Fibroblast of lung (primary cell): ENCODE results near the gene AKAP7. TPM values are rescaled to one million over a fixed set of nuclear protein-coding genes. Genes with fewer than 3 reads are reported as not detected.
"Not testable (repeated sequence)": the region's sequence is repeated elsewhere in the genome, so short reads cannot be mapped to it uniquely, and the experiment has no call there.

ENCODE experiments used
- DNase-seq, 2 donors: peaks; one replicate each; pipeline versions ENCODE4 v3.0.0 to v3.0.0-alpha.2; 2010; ENCODE audit warnings: low read depth in 2 of 2
- H2AFZ ChIP-seq: 2 replicates; pipeline ENCODE4 v1.5.1; 2012; ENCODE audit warnings: low read length, control low read depth, inconsistent platforms
- H3K27ac ChIP-seq: 2 replicates; pipeline ENCODE4 v1.5.1; 2011; ENCODE audit warnings: low read length, control low read depth; ENCODE audit not compliant: insufficient read depth
- H3K27me3 ChIP-seq: 2 replicates; pipeline ENCODE4 v1.5.1; 2011; ENCODE audit warnings: mild to moderate bottlenecking, low read length; ENCODE audit not compliant: control insufficient read depth, insufficient read depth
- H3K36me3 ChIP-seq: 2 replicates; pipeline ENCODE4 v1.5.1; 2011; ENCODE audit warnings: low read length; ENCODE audit not compliant: control insufficient read depth, insufficient read depth
- H3K4me1 ChIP-seq: 2 replicates; pipeline ENCODE4 v1.5.1; 2011; ENCODE audit warnings: low read length; ENCODE audit not compliant: control insufficient read depth, insufficient read depth; ENCODE audit errors: extremely low read depth
- H3K4me2 ChIP-seq: 2 replicates; pipeline ENCODE4 v1.5.1; 2011; ENCODE audit warnings: low read length, control low read depth; ENCODE audit not compliant: insufficient read depth; ENCODE audit errors: extremely low read depth
- H3K4me3 ChIP-seq, 4 experiments: fragments of 200-600 bp in 1 of 4; sonication (generic) in 1 of 4; replicated peaks in 1 of 4; 2 replicates each; pipeline ENCODE4 v1.5.1; 2011 to 2016; ENCODE audit warnings: low read length in 4 of 4, low read depth in 3 of 4, mild to moderate bottlenecking in 3 of 4, control low read depth in 2 of 4, inconsistent platforms in 1 of 4, mixed read lengths in 1 of 4; ENCODE audit not compliant: insufficient read depth in 1 of 4; ENCODE audit errors: control extremely low read depth in 1 of 4
- H3K79me2 ChIP-seq: 2 replicates; pipeline ENCODE4 v1.5.1; 2012; ENCODE audit warnings: mild to moderate bottlenecking, low read length, inconsistent platforms; ENCODE audit not compliant: control insufficient read depth, insufficient read depth
- H3K9ac ChIP-seq: 2 replicates; pipeline ENCODE4 v1.5.1; 2011; ENCODE audit warnings: mild to moderate bottlenecking, low read length, control low read depth; ENCODE audit not compliant: insufficient read depth
- H3K9me3 ChIP-seq: 2 replicates; pipeline ENCODE4 v1.5.1; 2012; ENCODE audit warnings: low read depth, low read length; ENCODE audit not compliant: control insufficient read depth, insufficient read depth
- H4K20me1 ChIP-seq: 2 replicates; pipeline ENCODE4 v1.5.1; 2011; ENCODE audit warnings: low read length; ENCODE audit not compliant: control insufficient read depth, insufficient read depth; ENCODE audit errors: extremely low read depth
- EZH2 ChIP-seq: IDR thresholded peaks from 2 replicates; pipeline ENCODE4 v1.5.1; 2012; ENCODE audit warnings: low read length, control low read depth, mild to moderate bottlenecking; ENCODE audit errors: missing control alignments
- polyA plus RNA-seq, 2 donors: library from polyadenylated mRNA; depleted of rRNA in 1 of 2; stranded (reverse) in 1 of 2; unstranded in 1 of 2; fragments of >200 nt; gene quantifications; 2 replicates each; pipeline ENCODE4 v1.2.1, GENCODE V29; 2011 to 2012; ENCODE audit warnings: missing spikeins in 1 of 2
- total RNA-seq: library from RNA; depleted of rRNA; stranded (reverse); fragments of >200 nt; gene quantifications from 2 replicates; pipeline ENCODE4 v1.2.1, GENCODE V29; 2014
- TF ChIP-seq, protein P1 (sequence below), 2 donors: IDR thresholded peaks in 1 of 2; conservative IDR thresholded peaks in 1 of 2; 1 replicate in 1 of 2; 2 replicates in 1 of 2; pipeline ENCODE4 v1.5.1; 2011 to 2012; ENCODE audit warnings: low read length in 2 of 2, control low read depth in 1 of 2, inconsistent platforms in 1 of 2, low read depth in 1 of 2, mild to moderate bottlenecking in 1 of 2

AKAP7 gene
- total and polyA plus RNA-seq, 2 donors (not counting 1 experiment from before 2014, with no cell fraction given), result 3.1 to 5.8 TPM

DNA sequence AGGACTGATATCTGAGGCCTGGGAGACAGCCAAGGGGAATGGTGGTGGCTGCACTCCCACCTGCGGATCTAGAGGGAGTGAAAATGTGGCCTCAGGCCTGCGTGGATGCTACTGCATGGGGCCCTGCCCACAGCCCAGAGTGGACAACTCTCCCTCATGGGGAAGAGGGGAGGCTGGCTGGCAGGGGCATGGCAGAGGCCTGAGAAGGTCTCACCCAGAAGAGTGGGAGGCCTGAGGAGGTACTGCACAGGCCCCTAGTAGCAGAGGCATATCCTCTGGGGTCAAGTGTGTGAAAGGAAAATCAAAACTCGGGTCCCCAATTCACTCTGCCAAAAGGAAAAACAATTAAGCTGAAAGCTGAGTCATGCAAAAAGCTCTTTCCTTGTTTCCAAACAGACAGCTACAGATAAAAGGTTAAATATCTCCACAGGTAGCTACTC, 158.2 kb downstream of the AKAP7 start:
- H3K4me1 ChIP-seq, result no peaks in the 10 kb centered on the region
- no peak overlapping the region for H3K4me3 ChIP-seq
- no peak overlapping the region for H2AFZ ChIP-seq
- H3K36me3 ChIP-seq, result no peaks in the 10 kb centered on the region
- no peak overlapping the region for H3K27ac ChIP-seq
- TF ChIP-seq, protein P1, sequence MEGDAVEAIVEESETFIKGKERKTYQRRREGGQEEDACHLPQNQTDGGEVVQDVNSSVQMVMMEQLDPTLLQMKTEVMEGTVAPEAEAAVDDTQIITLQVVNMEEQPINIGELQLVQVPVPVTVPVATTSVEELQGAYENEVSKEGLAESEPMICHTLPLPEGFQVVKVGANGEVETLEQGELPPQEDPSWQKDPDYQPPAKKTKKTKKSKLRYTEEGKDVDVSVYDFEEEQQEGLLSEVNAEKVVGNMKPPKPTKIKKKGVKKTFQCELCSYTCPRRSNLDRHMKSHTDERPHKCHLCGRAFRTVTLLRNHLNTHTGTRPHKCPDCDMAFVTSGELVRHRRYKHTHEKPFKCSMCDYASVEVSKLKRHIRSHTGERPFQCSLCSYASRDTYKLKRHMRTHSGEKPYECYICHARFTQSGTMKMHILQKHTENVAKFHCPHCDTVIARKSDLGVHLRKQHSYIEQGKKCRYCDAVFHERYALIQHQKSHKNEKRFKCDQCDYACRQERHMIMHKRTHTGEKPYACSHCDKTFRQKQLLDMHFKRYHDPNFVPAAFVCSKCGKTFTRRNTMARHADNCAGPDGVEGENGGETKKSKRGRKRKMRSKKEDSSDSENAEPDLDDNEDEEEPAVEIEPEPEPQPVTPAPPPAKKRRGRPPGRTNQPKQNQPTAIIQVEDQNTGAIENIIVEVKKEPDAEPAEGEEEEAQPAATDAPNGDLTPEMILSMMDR (conservative IDR thresholded peaks at IDR 0.05 in 1 of 2, IDR thresholded peaks at IDR 0.05 in 1 of 2; ENCODE audit: low read depth in 1 of 2, low read length in 2 of 2), result no peak
- TF ChIP-seq EZH2, result no peak
- H3K27me3 ChIP-seq, result no peaks in the 10 kb centered on the region
- H3K79me2 ChIP-seq, result no peaks in the 10 kb centered on the region
- H3K9ac ChIP-seq, result no peak overlapping the region
- H3K9me3 ChIP-seq, result no peaks in the 10 kb centered on the region
- DNase-seq, result no peak
- H3K4me2 ChIP-seq, result no peak overlapping the region
- no peaks in the 10 kb centered on the region for H4K20me1 ChIP-seq

DNA sequence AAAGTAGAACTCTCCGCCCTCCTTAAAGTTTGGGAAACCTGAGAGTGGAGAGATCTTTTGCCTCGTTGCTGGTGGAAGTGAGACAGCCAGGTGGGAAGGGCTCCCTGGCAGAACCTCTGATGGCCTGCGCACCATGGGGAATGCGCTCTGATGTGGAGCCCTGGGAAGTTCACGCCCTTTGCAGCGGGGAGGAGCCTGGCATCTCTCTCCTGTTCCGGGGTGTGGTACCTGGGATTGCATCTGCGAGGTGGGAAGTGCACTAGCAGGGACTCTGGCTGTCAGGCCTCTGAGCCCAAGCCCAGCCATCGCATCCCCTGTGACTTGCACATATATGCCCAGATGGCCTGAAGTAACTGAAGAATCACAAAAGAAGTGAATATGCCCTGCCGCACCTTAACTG, 159.8 kb downstream of the AKAP7 start:
- H3K4me3 ChIP-seq, result no peak overlapping the region
- no peak overlapping the region for H3K9ac ChIP-seq
- H3K27ac ChIP-seq, result no peak overlapping the region
- TF ChIP-seq EZH2, result no peak
- TF ChIP-seq, protein P1 (conservative IDR thresholded peaks at IDR 0.05 in 1 of 2, IDR thresholded peaks at IDR 0.05 in 1 of 2; ENCODE audit: low read depth in 1 of 2, low read length in 2 of 2), result no peak
- H3K4me1 ChIP-seq, result no peaks in the 10 kb centered on the region
- no peak overlapping the region for H3K4me2 ChIP-seq
- no peak for DNase-seq
- H3K79me2 ChIP-seq, result no peaks in the 10 kb centered on the region
- no peaks in the 10 kb centered on the region for H3K36me3 ChIP-seq
- H3K27me3 ChIP-seq, result no peaks in the 10 kb centered on the region
- H4K20me1 ChIP-seq, result no peaks in the 10 kb centered on the region
- no peak overlapping the region for H2AFZ ChIP-seq
- H3K9me3 ChIP-seq, result no peaks in the 10 kb centered on the region

DNA sequence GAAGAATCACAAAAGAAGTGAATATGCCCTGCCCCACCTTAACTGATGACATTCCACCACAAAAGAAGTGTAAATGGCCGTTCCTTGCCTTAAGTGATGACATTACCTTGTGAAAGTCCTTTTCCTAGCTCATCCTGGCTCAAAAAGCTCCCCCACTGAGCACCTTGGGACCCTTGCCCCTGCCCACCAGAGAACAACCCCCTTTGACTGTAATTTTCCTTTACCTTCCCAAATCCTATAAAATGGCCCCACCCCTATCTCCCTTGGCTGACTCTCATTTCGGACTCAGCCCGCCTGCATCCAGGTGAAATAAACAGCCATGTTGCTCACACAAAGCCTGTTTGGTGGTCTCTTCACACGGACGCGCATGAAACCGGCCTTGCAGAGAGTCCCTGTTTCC, 165.6 kb downstream of the AKAP7 start:
- H3K27me3 ChIP-seq, H3K4me2 ChIP-seq, H3K4me1 ChIP-seq, H3K79me2 ChIP-seq, DNase-seq, H3K27ac ChIP-seq, H3K9ac ChIP-seq, H3K36me3 ChIP-seq, H2AFZ ChIP-seq, H4K20me1 ChIP-seq, H3K9me3 ChIP-seq, H3K4me3 ChIP-seq: not testable (repeated sequence)
